WTC11 (cell line): ENCODE measurements around the gene PITHD1.

Experiments
- ELF4 ChIP-seq: sonication (generic); formaldehyde crosslinking; IDR thresholded peaks from 2 replicates; pipeline ENCODE4 v1.8.1; 2022; ENCODE audit warnings: low read depth, mild to moderate bottlenecking, moderate library complexity, missing genetic modification reagents
- RELA ChIP-seq: sonication (generic); formaldehyde crosslinking; IDR thresholded peaks from 2 replicates; pipeline ENCODE4 v1.8.1; 2022; ENCODE audit warnings: missing genetic modification reagents, mild to moderate bottlenecking, borderline replicate concordance
- SMAD4 ChIP-seq: sonication (generic); formaldehyde crosslinking; IDR thresholded peaks from 2 replicates; pipeline ENCODE4 v1.8.0; 2022; ENCODE audit warnings: mild to moderate bottlenecking, missing genetic modification reagents
- TEAD4 ChIP-seq: sonication (generic); formaldehyde crosslinking; IDR thresholded peaks from 2 replicates; pipeline ENCODE4 v1.8.0; 2022; ENCODE audit warnings: mild to moderate bottlenecking, missing genetic modification reagents
- USF2 ChIP-seq: sonication (generic); formaldehyde crosslinking; IDR thresholded peaks from 2 replicates; pipeline ENCODE4 v1.8.1; 2023; ENCODE audit warnings: mild to moderate bottlenecking, missing genetic modification reagents, moderate library complexity
- TF ChIP-seq, protein P1 (sequence below): fragments of 200-600 bp; IDR thresholded peaks from 2 replicates; pipeline ENCODE4 v1.8.0; 2022; ENCODE audit warnings: antibody characterized with exemption
- TF ChIP-seq, protein P2 (sequence below): sonication (generic); formaldehyde crosslinking; conservative IDR thresholded peaks from 2 replicates; pipeline ENCODE4 v1.8.1; 2022; ENCODE audit warnings: mild to moderate bottlenecking, missing genetic modification reagents

DNA sequence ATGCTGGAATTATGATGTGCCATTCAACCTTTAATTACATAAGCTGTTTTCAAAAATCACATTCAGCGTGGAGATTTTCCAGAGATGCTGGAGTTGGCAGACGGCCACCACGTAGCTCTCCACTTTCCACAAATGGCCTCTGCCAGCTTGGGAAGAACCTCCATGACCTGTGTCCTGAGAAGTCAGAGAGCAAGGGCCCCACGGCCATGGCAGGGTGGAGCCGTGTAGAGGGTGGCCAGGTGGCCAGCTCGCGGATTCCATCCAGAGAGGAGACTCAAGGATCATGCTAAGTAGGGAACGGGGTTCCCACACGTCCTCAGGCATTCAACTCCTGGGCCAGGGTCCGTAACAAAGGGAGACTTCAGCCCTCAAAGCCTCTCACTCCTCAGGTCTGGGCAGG is 23.7 kb downstream of the PITHD1 start:
- TF ChIP-seq RELA (CRISPR knock-in tag) = no peak
- TF ChIP-seq TEAD4 (CRISPR knock-in tag) = no peak
- no peak for TF ChIP-seq USF2 (CRISPR knock-in tag)
- TF ChIP-seq, protein P1, sequence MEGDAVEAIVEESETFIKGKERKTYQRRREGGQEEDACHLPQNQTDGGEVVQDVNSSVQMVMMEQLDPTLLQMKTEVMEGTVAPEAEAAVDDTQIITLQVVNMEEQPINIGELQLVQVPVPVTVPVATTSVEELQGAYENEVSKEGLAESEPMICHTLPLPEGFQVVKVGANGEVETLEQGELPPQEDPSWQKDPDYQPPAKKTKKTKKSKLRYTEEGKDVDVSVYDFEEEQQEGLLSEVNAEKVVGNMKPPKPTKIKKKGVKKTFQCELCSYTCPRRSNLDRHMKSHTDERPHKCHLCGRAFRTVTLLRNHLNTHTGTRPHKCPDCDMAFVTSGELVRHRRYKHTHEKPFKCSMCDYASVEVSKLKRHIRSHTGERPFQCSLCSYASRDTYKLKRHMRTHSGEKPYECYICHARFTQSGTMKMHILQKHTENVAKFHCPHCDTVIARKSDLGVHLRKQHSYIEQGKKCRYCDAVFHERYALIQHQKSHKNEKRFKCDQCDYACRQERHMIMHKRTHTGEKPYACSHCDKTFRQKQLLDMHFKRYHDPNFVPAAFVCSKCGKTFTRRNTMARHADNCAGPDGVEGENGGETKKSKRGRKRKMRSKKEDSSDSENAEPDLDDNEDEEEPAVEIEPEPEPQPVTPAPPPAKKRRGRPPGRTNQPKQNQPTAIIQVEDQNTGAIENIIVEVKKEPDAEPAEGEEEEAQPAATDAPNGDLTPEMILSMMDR = no peak
- TF ChIP-seq, protein P2, sequence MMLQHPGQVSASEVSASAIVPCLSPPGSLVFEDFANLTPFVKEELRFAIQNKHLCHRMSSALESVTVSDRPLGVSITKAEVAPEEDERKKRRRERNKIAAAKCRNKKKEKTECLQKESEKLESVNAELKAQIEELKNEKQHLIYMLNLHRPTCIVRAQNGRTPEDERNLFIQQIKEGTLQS (CRISPR knock-in tag) = no peak
- TF ChIP-seq ELF4 (CRISPR knock-in tag) = no peak
- no peak for TF ChIP-seq SMAD4
